Erythroblast (primary cell): Measurements from ENCODE around the gene AFF3.

Experiments
- GATA1 ChIP-seq: IDR thresholded peaks from 2 replicates; pipeline ENCODE4 v1.6.1; 2011; ENCODE audit warnings: low read depth, mild to moderate bottlenecking, control low read depth, low read length, moderate library complexity
- POLR2A ChIP-seq: IDR thresholded peaks from 2 replicates; pipeline ENCODE4 v1.6.1; 2011; ENCODE audit warnings: mild to moderate bottlenecking, low read length

DNA sequence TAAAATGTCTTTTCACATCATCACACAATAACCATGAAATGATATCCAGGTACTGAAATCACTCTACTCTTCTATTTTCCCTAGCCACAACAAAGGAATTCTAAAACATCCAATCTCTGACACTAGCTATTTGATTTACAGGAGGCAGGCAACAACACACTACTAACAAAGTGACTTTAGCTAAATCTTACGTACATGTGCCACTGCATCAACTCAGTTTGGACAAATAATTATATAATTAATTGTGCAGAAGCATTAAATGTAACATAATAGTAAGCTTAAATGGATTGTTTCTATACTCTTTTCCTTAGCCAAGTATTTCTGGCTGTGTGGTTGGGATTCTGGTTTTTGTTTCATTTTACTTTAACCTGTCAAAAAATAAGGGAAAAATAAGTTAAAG lies 192.4 kb downstream of the AFF3 start:
- TF ChIP-seq POLR2A: no peak
- no peak for TF ChIP-seq GATA1
